Measurements from ENCODE around the gene GAREM2.

GAREM2 gene

DNA sequence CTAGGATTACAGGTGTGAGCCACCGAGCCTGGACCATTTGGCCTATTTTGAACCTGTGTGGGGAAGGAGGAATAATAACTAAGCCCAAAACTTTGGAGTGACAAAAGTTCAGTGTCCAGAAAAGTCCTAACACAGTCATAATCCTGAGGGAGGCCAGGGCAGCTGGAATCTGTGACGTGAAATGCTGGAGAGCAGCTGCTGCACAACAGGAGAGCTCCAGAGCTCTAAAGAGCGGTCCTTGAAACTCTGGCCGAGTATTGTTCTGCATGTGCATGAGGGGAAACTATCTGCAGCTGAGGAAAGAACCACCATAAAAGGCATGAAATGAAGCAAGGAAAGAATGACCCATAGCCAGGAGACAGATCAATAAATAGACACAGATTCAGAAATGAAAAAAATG is 43.7 kb downstream of the GAREM2 start:
- no peaks in the 10 kb centered on the region for H3K79me2 ChIP-seq (ENCODE audit: low read length)
- H3K4me1 ChIP-seq (ENCODE audit: low read length) = no peaks in the 10 kb centered on the region
- no peak for TF ChIP-seq EZH2phosphoT487 (IDR thresholded peaks at IDR 0.05; ENCODE audit: low read depth)
- TF ChIP-seq, protein P1, sequence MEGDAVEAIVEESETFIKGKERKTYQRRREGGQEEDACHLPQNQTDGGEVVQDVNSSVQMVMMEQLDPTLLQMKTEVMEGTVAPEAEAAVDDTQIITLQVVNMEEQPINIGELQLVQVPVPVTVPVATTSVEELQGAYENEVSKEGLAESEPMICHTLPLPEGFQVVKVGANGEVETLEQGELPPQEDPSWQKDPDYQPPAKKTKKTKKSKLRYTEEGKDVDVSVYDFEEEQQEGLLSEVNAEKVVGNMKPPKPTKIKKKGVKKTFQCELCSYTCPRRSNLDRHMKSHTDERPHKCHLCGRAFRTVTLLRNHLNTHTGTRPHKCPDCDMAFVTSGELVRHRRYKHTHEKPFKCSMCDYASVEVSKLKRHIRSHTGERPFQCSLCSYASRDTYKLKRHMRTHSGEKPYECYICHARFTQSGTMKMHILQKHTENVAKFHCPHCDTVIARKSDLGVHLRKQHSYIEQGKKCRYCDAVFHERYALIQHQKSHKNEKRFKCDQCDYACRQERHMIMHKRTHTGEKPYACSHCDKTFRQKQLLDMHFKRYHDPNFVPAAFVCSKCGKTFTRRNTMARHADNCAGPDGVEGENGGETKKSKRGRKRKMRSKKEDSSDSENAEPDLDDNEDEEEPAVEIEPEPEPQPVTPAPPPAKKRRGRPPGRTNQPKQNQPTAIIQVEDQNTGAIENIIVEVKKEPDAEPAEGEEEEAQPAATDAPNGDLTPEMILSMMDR (IDR thresholded peaks at IDR 0.05; ENCODE audit: low read depth, low read length) = no peak

DNA sequence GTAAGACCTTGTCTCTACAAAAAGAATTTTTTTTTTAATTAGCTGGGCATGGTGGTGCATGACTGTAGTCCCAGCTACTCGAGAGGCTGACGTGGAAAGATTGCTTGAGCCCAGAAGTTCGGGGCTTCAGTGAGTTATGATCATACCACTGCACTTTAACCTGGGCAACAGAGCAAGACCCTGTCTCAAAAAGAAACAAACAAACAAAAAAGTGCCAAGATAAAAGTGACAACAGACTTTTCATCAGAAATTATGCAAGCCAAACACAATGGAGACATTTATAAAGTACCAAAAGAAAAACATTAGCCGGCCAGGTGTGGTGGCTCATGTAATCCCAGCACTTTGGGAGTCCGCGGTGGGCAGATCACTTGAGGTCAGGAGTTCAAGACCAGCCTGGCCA is 44.8 kb downstream of the GAREM2 start:
- Histone ChIP-seq H3K9ac (ENCODE audit: low read length) (no peak overlapping the region), H3K4me1 (ENCODE audit: low read length) (no peaks in the 10 kb centered on the region), H3K27ac (ENCODE audit: low read length) (no peak overlapping the region), H3K79me2 (ENCODE audit: low read length) (no peaks in the 10 kb centered on the region), H3K4me3 (ENCODE audit: low read length) (no peak overlapping the region), H3K4me2 (ENCODE audit: low read length) (no peak overlapping the region), H3K9me3 (ENCODE audit: insufficient read depth, low read length) (no peaks in the 10 kb centered on the region), H3K36me3 (replicated peaks; ENCODE audit: low read depth, low read length) (peaks cover 69% of the 10 kb centered on the region), H4K20me1 (ENCODE audit: insufficient read depth, low read length) (no peaks in the 10 kb centered on the region), H3K27me3 (ENCODE audit: low read depth, low read length) (no peaks in the 10 kb centered on the region), H2AFZ (ENCODE audit: low read depth, low read length) (no peak overlapping the region)
- TF ChIP-seq EZH2phosphoT487 (IDR thresholded peaks at IDR 0.05; ENCODE audit: low read depth) = no peak
- TF ChIP-seq, protein P1 (IDR thresholded peaks at IDR 0.05; ENCODE audit: low read depth, low read length) = no peak

More for the DNA sequence above, 43.7 kb downstream of the GAREM2 start:
- no peak overlapping the region for H3K4me3 ChIP-seq (ENCODE audit: low read length)
- no peaks in the 10 kb centered on the region for H3K9me3 ChIP-seq (ENCODE audit: insufficient read depth, low read length)
- no peak overlapping the region for H2AFZ ChIP-seq (ENCODE audit: low read depth, low read length)
- H3K9ac ChIP-seq (ENCODE audit: low read length) = no peak overlapping the region
- H4K20me1 ChIP-seq (ENCODE audit: insufficient read depth, low read length) = no peaks in the 10 kb centered on the region
- H3K27ac ChIP-seq (ENCODE audit: low read length) = no peak overlapping the region
- H3K36me3 ChIP-seq (replicated peaks; ENCODE audit: low read depth, low read length) = peaks cover 68% of the 10 kb centered on the region
- no peak overlapping the region for H3K4me2 ChIP-seq (ENCODE audit: low read length)
- no peaks in the 10 kb centered on the region for H3K27me3 ChIP-seq (ENCODE audit: low read depth, low read length)

DNA sequence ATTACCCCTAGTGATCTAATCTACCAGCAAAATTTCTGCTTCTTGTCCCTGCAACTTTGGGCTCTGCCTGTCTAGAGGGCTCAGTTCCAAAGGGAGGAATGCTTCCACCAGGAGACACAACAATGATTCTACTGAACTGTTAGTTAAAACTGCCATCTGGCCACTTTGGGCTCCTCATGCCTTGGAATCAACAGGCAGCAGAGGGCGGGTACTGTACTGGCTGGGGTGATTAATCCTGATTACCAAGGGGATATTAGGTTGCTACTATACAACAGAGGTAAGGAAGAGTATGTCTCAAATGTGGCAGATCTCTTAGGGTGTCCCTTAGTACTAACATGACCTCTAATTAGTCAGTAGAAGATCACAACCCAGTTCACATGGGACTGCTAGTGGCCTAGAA is 50.1 kb downstream of the GAREM2 start:
- peaks cover 61% of the 10 kb centered on the region for H3K36me3 ChIP-seq (replicated peaks; ENCODE audit: low read depth, low read length)
- no peak overlapping the region for H3K4me3 ChIP-seq (ENCODE audit: low read length)
- no peaks in the 10 kb centered on the region for H3K27me3 ChIP-seq (ENCODE audit: low read depth, low read length)
- no peak overlapping the region for H3K27ac ChIP-seq (ENCODE audit: low read length)
- no peaks in the 10 kb centered on the region for H3K9me3 ChIP-seq (ENCODE audit: insufficient read depth, low read length)
- no peak overlapping the region for H3K9ac ChIP-seq (ENCODE audit: low read length)
- no peak overlapping the region for H3K4me2 ChIP-seq (ENCODE audit: low read length)
- no peaks in the 10 kb centered on the region for H3K79me2 ChIP-seq (ENCODE audit: low read length)
- no peak overlapping the region for H2AFZ ChIP-seq (ENCODE audit: low read depth, low read length)
- no peaks in the 10 kb centered on the region for H3K4me1 ChIP-seq (ENCODE audit: low read length)
- TF ChIP-seq EZH2phosphoT487 (IDR thresholded peaks at IDR 0.05; ENCODE audit: low read depth) = no peak
- TF ChIP-seq, protein P1 (IDR thresholded peaks at IDR 0.05; ENCODE audit: low read depth, low read length) = no peak
- no peaks in the 10 kb centered on the region for H4K20me1 ChIP-seq (ENCODE audit: insufficient read depth, low read length)

DNA sequence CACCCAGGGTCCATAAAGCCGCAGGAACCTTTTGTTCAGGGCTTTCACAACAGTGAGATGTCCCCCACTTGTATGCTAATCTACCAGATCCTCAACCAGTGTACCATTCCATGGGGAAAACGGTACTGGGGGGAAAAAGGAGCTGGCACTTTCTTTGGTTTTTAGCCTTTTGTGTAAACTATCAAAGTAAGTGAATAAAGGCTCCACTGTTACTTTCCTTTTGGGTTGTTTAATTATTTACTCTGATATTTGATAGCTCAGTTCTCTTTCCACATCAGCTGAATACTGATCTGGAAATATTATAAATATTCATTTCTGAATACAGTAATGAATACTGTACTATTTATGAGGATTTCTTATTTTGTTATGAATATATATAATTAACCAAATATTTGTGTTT is 51.2 kb downstream of the GAREM2 start:
- Histone ChIP-seq H3K9ac (ENCODE audit: low read length) (no peak overlapping the region), H2AFZ (ENCODE audit: low read depth, low read length) (no peak overlapping the region), H3K27me3 (ENCODE audit: low read depth, low read length) (no peaks in the 10 kb centered on the region), H4K20me1 (ENCODE audit: insufficient read depth, low read length) (no peaks in the 10 kb centered on the region), H3K4me2 (ENCODE audit: low read length) (no peak overlapping the region), H3K9me3 (ENCODE audit: insufficient read depth, low read length) (no peaks in the 10 kb centered on the region), H3K36me3 (replicated peaks; ENCODE audit: low read depth, low read length) (peaks cover 68% of the 10 kb centered on the region), H3K79me2 (ENCODE audit: low read length) (no peaks in the 10 kb centered on the region), H3K27ac (ENCODE audit: low read length) (no peak overlapping the region), H3K4me1 (ENCODE audit: low read length) (no peaks in the 10 kb centered on the region), H3K4me3 (ENCODE audit: low read length) (no peak overlapping the region)
- TF ChIP-seq EZH2phosphoT487 (IDR thresholded peaks at IDR 0.05; ENCODE audit: low read depth) = no peak
- TF ChIP-seq, protein P1 (IDR thresholded peaks at IDR 0.05; ENCODE audit: low read depth, low read length) = no peak

All from OCI-LY3 (cell line).